K562 (cell line): ENCODE results near the gene LCP2. TPM values are rescaled to one million over a fixed set of nuclear protein-coding genes. Genes with fewer than 3 reads are reported as not detected.
A peak's percentile ranks its signal among the peaks of the same experiment; 100 is the strongest.

Source experiments
- ARHGAP35 ChIP-seq: fragments of 450-650 bp; IDR thresholded peaks from 2 replicates; pipeline ENCODE4 v1.6.1; 2018; ENCODE audit not compliant: partially characterized antibody
- BHLHE40 ChIP-seq: IDR thresholded peaks from 2 replicates; pipeline ENCODE4 v1.6.1; 2011; ENCODE audit warnings: low read length, improper control_type of control experiment
- CHAMP1 ChIP-seq: fragments of 450-650 bp; IDR thresholded peaks from 2 replicates; pipeline ENCODE4 v1.6.1; 2016; ENCODE audit warnings: mild to moderate bottlenecking
- CHD1 ChIP-seq: fragments of 200-600 bp; sonication (generic); IDR thresholded peaks from one replicate; pipeline ENCODE4 v1.6.1; 2012; ENCODE audit warnings: mild to moderate bottlenecking, moderate library complexity, low read length, inconsistent platforms
- CTBP1 ChIP-seq: fragments of 450-650 bp; IDR thresholded peaks from 2 replicates; pipeline ENCODE4 v1.6.1; 2016; ENCODE audit warnings: borderline replicate concordance
- CTCFL ChIP-seq: IDR thresholded peaks from 2 replicates; pipeline ENCODE4 v1.6.1; 2011; ENCODE audit warnings: borderline replicate concordance, low read depth, mild to moderate bottlenecking, moderate library complexity, low read length; ENCODE audit not compliant: insufficient read depth, poor library complexity, severe bottlenecking
- DEAF1 ChIP-seq: fragments of 450-650 bp; formaldehyde crosslinking; IDR thresholded peaks from 2 replicates; pipeline ENCODE4 v1.4.0; 2020; ENCODE audit warnings: mild to moderate bottlenecking, moderate library complexity
- EP400 ChIP-seq: fragments of 450-650 bp; IDR thresholded peaks from 2 replicates; pipeline ENCODE4 v1.6.1; 2017; ENCODE audit warnings: antibody characterized with exemption, mild to moderate bottlenecking, moderate library complexity
- HIVEP1 ChIP-seq: fragments of 250-450 bp; sonication (Bioruptor Pico); IDR thresholded peaks from 2 replicates; pipeline ENCODE4 v1.4.0; 2020; ENCODE audit warnings: mild to moderate bottlenecking
- LARP7 ChIP-seq: fragments of 450-650 bp; IDR thresholded peaks from 2 replicates; pipeline ENCODE4 v1.6.1; 2016
- MXD1 ChIP-seq: fragments of 250-450 bp; sonication (Bioruptor Pico); IDR thresholded peaks from 2 replicates; pipeline ENCODE4 v1.8.0; 2021; ENCODE audit warnings: borderline replicate concordance, mild to moderate bottlenecking, moderate library complexity; ENCODE audit not compliant: poor library complexity, severe bottlenecking
- PTRF ChIP-seq: fragments of 450-650 bp; IDR thresholded peaks from 2 replicates; pipeline ENCODE4 v1.6.1; 2016; ENCODE audit warnings: mild to moderate bottlenecking, missing genetic modification characterization, missing compliant biosample characterization
- RFX1 ChIP-seq: fragments of 450-650 bp; IDR thresholded peaks from 2 replicates; pipeline ENCODE4 v1.6.1; 2016; ENCODE audit warnings: mild to moderate bottlenecking, moderate library complexity
- TEAD1 ChIP-seq, 2 experiments: fragments of 450-650 bp in 1 of 2; sonication (generic) in 1 of 2; formaldehyde crosslinking; IDR thresholded peaks; 2 replicates each; pipeline versions ENCODE4 v1.4.0 to v1.8.0; 2020 to 2022; ENCODE audit warnings: mild to moderate bottlenecking in 2 of 2, missing genetic modification reagents in 1 of 2
- TEAD4 ChIP-seq, 2 experiments: sonication (generic) in 1 of 2; formaldehyde crosslinking in 1 of 2; IDR thresholded peaks; 2 replicates each; pipeline versions ENCODE4 v1.6.1 to v1.8.0; 2012 to 2022; ENCODE audit warnings: borderline replicate concordance in 1 of 2, inconsistent platforms in 1 of 2, low read length in 1 of 2, mild to moderate bottlenecking in 1 of 2, missing genetic modification reagents in 1 of 2
- ZBTB12 ChIP-seq: fragments of 250-450 bp; sonication (Bioruptor Pico); IDR thresholded peaks from 2 replicates; pipeline ENCODE4 v1.4.0; 2020
- ZNF699 ChIP-seq: fragments of 250-450 bp; sonication (Bioruptor Pico); IDR thresholded peaks from 2 replicates; pipeline ENCODE4 v1.8.0; 2021; ENCODE audit warnings: mild to moderate bottlenecking, moderate library complexity; ENCODE audit not compliant: insufficient replicate concordance
- polyA plus RNA-seq, 8 experiments: library from polyadenylated mRNA; depleted of rRNA in 4 of 8; stranded (reverse) in 5 of 8; unstranded in 3 of 8; fragments of >200 nt; fragmentation: Nextera tagmentation in 2 of 8; fragmentation: Illumina TruSeq in 1 of 8; extraction: Ambion mirVana in 2 of 8; extraction: Trizol in 1 of 8; gene quantifications; 2 replicates each; pipeline versions ENCODE4 v1.2.1 to v1.2.3, GENCODE V29; 2011 to 2014; ENCODE audit warnings: inconsistent platforms in 1 of 8, missing spikeins in 1 of 8
- total RNA-seq, 7 experiments: library from RNA; depleted of rRNA in 6 of 7; stranded (reverse); fragments of >200 nt in 6 of 7; fragmentation: Illumina TruSeq in 2 of 7; extraction: Trizol in 2 of 7; gene quantifications; 2 replicates each; pipeline versions ENCODE4 v1.2.1 to v1.2.3, GENCODE V29; 2011 to 2021; ENCODE audit warnings: low replicate concordance in 1 of 7
- TF ChIP-seq, protein P1 (sequence below): IDR thresholded peaks from 2 replicates; pipeline ENCODE4 v1.6.1; 2011; ENCODE audit not compliant: insufficient read length; ENCODE audit errors: extremely low read depth

LCP2 gene
- total and polyA plus RNA-seq, 9 of the 15 experiments (the other 6 are each of a cell fraction or from before 2014, with no cell fraction given): 4.0 to 31.3 (median 14.6) TPM

GRCh38 chr5:170267431-170268152 is 30.0 kb downstream of the LCP2 start (continued):
- peak; percentile 73 for TF ChIP-seq TEAD4 (IDR thresholded peaks at IDR 0.05; ENCODE audit: low read length)
- no peak for TF ChIP-seq TEAD4 (CRISPR knock-in tag; IDR thresholded peaks at IDR 0.05; ENCODE audit: borderline replicate concordance)
- TF ChIP-seq DEAF1: peak; percentile 61
- no peak for TF ChIP-seq EP400
- TF ChIP-seq CTBP1: no peak; the same call in 1 of the 2 replicates
- no peak for TF ChIP-seq ARHGAP35
- TF ChIP-seq LARP7: no peak
- peak; percentile 51 to 89; a peak in 2 of 4 replicates for TF ChIP-seq TEAD1 (CRISPR knock-in tag; IDR thresholded peaks at IDR 0.05)
- TF ChIP-seq HIVEP1 (CRISPR knock-in tag): no peak
- TF ChIP-seq CHD1: no peak
- peak; percentile 46 for TF ChIP-seq CTCFL
- TF ChIP-seq ZNF699 (CRISPR knock-in tag): no peak
- TF ChIP-seq CHAMP1: no peak
- TF ChIP-seq, protein P1, sequence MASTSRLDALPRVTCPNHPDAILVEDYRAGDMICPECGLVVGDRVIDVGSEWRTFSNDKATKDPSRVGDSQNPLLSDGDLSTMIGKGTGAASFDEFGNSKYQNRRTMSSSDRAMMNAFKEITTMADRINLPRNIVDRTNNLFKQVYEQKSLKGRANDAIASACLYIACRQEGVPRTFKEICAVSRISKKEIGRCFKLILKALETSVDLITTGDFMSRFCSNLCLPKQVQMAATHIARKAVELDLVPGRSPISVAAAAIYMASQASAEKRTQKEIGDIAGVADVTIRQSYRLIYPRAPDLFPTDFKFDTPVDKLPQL: no peak
- peak; percentile 53 for TF ChIP-seq RFX1
- TF ChIP-seq ZBTB12 (CRISPR knock-in tag): no peak
- no peak for TF ChIP-seq MXD1 (CRISPR knock-in tag)
- TF ChIP-seq BHLHE40: no peak
- no peak for TF ChIP-seq PTRF (tag)
